Neural progenitor cell (in vitro differentiated cells): ENCODE results near the gene MCM5. TPM values are rescaled to one million over a fixed set of nuclear protein-coding genes. Genes with fewer than 3 reads are reported as not detected.

ENCODE experiments used
- DNase-seq: peaks from one replicate; pipeline ENCODE4 v3.0.0-alpha.2; 2016; ENCODE audit warnings: low spot score
- H2AFZ ChIP-seq: fragments of 200-600 bp; sonication (generic); replicated peaks from 2 replicates; pipeline ENCODE4 v1.6.1; 2016; ENCODE audit warnings: antibody characterized with exemption
- H3F3A ChIP-seq: fragments of 200-600 bp; sonication (generic); 2 replicates; pipeline ENCODE4 v1.6.1; 2016; ENCODE audit warnings: antibody characterized with exemption, low read depth
- H3K27ac ChIP-seq: fragments of 200-600 bp; sonication (generic); 2 replicates; pipeline ENCODE4 v1.5.1; 2016; ENCODE audit warnings: mild to moderate bottlenecking
- H3K27me3 ChIP-seq: fragments of 200-600 bp; sonication (generic); 2 replicates; pipeline ENCODE4 v1.6.1; 2016; ENCODE audit warnings: mild to moderate bottlenecking, moderate library complexity
- H3K36me3 ChIP-seq: fragments of 200-600 bp; sonication (generic); 2 replicates; pipeline ENCODE4 v1.5.1; 2016
- H3K4me1 ChIP-seq: fragments of 200-600 bp; sonication (generic); 2 replicates; pipeline ENCODE4 v1.6.1; 2016; ENCODE audit warnings: mixed run types
- H3K4me2 ChIP-seq: fragments of 200-600 bp; sonication (generic); 2 replicates; pipeline ENCODE4 v1.6.1; 2016
- H3K4me3 ChIP-seq: fragments of 200-600 bp; sonication (generic); 2 replicates; pipeline ENCODE4 v1.5.1; 2016
- H3K79me2 ChIP-seq: fragments of 200-600 bp; sonication (generic); 2 replicates; pipeline ENCODE4 v1.6.1; 2016; ENCODE audit warnings: low read depth
- H3K9ac ChIP-seq: fragments of 200-600 bp; sonication (generic); 2 replicates; pipeline ENCODE4 v1.6.1; 2016
- H3K9me3 ChIP-seq: fragments of 200-600 bp; sonication (generic); 2 replicates; pipeline ENCODE4 v1.5.1; 2016; ENCODE audit warnings: low read depth
- H4K20me1 ChIP-seq: fragments of 200-600 bp; sonication (generic); 2 replicates; pipeline ENCODE4 v1.6.1; 2016; ENCODE audit warnings: low read depth
- H3K27ac Mint-ChIP-seq: 3 replicates; pipeline ENCODE4 v1.8.0; 2021; ENCODE audit warnings: mixed read lengths
- H3K27me3 Mint-ChIP-seq: 2 replicates; pipeline ENCODE4 v1.8.0; 2022; ENCODE audit warnings: low read depth, mild to moderate bottlenecking, inconsistent platforms, moderate library complexity, mixed read lengths; ENCODE audit not compliant: insufficient read depth
- H3K36me3 Mint-ChIP-seq: 3 replicates; pipeline ENCODE4 v1.8.0; 2021; ENCODE audit warnings: mixed read lengths
- H3K4me1 Mint-ChIP-seq: 3 replicates; pipeline ENCODE4 v1.8.0; 2021; ENCODE audit warnings: mixed read lengths
- H3K4me3 Mint-ChIP-seq: 3 replicates; pipeline ENCODE4 v1.8.0; 2021; ENCODE audit warnings: mild to moderate bottlenecking, moderate library complexity, mixed read lengths
- H3K9me3 Mint-ChIP-seq: 3 replicates; pipeline ENCODE4 v1.8.0; 2020; ENCODE audit warnings: mixed read lengths
- EZH2 ChIP-seq: fragments of 200-600 bp; sonication (generic); IDR thresholded peaks from 2 replicates; pipeline ENCODE4 v1.6.1; 2017; ENCODE audit warnings: antibody characterized with exemption, mild to moderate bottlenecking, moderate library complexity
- EZH2phosphoT487 ChIP-seq: fragments of 200-600 bp; sonication (generic); IDR thresholded peaks from 2 replicates; pipeline ENCODE4 v1.6.1; 2017; ENCODE audit warnings: antibody characterized with exemption
- total RNA-seq: library from RNA; depleted of rRNA; stranded (reverse); fragments of >200 nt; gene quantifications from 2 replicates; pipeline ENCODE4 v1.2.3, GENCODE V29; 2015; ENCODE audit warnings: low replicate concordance
- TF ChIP-seq, protein P1 (sequence below): fragments of 200-600 bp; sonication (generic); IDR thresholded peaks from 2 replicates; pipeline ENCODE4 v1.5.1; 2017; ENCODE audit warnings: antibody characterized with exemption, mild to moderate bottlenecking

Gene MCM5
- total RNA-seq, 1 donor from 2014 or later, result 131 TPM

DNA sequence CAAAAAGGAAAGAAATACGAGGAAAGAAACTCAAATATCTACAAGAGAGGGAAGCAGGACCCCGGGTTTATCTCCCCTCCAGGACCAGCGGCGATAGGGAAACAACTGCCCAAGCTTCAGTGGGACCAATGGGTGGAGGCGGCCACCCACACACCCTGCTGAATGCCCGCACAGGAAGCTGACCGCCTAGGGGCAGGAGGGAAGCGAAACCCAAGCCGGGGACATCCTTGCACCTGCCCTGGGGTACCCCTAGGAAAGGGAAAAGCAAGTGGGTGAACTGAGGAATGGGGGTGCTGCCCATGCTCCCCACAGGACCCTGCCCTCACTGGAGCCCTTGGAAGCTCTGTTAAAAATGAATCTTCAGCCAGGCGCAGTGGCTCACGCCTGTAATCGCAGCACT, 46.6 kb upstream of the MCM5 start:
- Histone ChIP-seq H3K9ac (no peak overlapping the region), H3K4me1 (peaks cover 15% of the 10 kb centered on the region), H3K36me3 (no peaks in the 10 kb centered on the region), H3K4me2 (no peak overlapping the region), H3K9me3 (no peaks in the 10 kb centered on the region), H3K4me3 (no peak overlapping the region), H2AFZ (no peak overlapping the region), H3F3A (peaks cover 28% of the 10 kb centered on the region), H4K20me1 (no peaks in the 10 kb centered on the region), H3K27me3 (peaks cover 10% of the 10 kb centered on the region), H3K27ac (no peak overlapping the region), H3K79me2 (no peaks in the 10 kb centered on the region)
- peaks cover 26% of the 10 kb centered on the region for H3K4me1 Mint-ChIP-seq
- no peaks in the 10 kb centered on the region for H3K9me3 Mint-ChIP-seq
- H3K4me3 Mint-ChIP-seq, result no peak overlapping the region
- no peak overlapping the region for H3K27ac Mint-ChIP-seq
- peaks cover 7% of the 10 kb centered on the region for H3K27me3 Mint-ChIP-seq
- DNase-seq, result no peak
- no peaks in the 10 kb centered on the region for H3K36me3 Mint-ChIP-seq
- TF ChIP-seq EZH2 (no peak), EZH2phosphoT487 (no peak)
- TF ChIP-seq, protein P1, sequence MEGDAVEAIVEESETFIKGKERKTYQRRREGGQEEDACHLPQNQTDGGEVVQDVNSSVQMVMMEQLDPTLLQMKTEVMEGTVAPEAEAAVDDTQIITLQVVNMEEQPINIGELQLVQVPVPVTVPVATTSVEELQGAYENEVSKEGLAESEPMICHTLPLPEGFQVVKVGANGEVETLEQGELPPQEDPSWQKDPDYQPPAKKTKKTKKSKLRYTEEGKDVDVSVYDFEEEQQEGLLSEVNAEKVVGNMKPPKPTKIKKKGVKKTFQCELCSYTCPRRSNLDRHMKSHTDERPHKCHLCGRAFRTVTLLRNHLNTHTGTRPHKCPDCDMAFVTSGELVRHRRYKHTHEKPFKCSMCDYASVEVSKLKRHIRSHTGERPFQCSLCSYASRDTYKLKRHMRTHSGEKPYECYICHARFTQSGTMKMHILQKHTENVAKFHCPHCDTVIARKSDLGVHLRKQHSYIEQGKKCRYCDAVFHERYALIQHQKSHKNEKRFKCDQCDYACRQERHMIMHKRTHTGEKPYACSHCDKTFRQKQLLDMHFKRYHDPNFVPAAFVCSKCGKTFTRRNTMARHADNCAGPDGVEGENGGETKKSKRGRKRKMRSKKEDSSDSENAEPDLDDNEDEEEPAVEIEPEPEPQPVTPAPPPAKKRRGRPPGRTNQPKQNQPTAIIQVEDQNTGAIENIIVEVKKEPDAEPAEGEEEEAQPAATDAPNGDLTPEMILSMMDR, result no peak

DNA sequence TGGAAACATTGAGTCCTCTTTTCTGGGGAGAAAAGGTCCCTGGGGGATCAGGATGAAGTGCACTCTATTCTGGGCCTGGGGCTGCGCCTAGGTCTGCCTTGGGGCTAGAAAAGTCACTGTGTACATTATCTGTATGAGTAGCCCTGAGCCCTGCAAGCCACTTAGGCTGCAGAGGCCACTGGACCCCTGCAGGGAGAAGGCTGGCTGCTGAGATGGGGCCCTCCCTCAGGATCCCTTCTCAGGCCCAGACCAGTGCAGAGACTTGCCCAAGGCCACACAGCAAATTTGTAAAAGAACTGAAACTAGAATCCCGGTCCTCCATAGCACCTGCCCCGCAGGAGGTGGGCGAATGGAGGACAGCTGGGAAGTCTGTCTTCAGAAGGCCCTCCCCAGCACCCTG, 45.9 kb upstream of the MCM5 start:
- no peaks in the 10 kb centered on the region for H4K20me1 ChIP-seq
- H3F3A ChIP-seq, result peaks cover 28% of the 10 kb centered on the region
- no peak overlapping the region for H3K4me2 ChIP-seq
- Mint-ChIP-seq H3K4me3 (no peak overlapping the region), H3K9me3 (no peaks in the 10 kb centered on the region), H3K27ac (no peak overlapping the region), H3K4me1 (peaks cover 26% of the 10 kb centered on the region), H3K27me3 (peaks cover 9% of the 10 kb centered on the region), H3K36me3 (no peaks in the 10 kb centered on the region)
- H3K79me2 ChIP-seq, result no peaks in the 10 kb centered on the region
- no peak overlapping the region for H2AFZ ChIP-seq
- H3K9me3 ChIP-seq, result no peaks in the 10 kb centered on the region
- peaks cover 15% of the 10 kb centered on the region for H3K4me1 ChIP-seq
- TF ChIP-seq EZH2, result no peak
- TF ChIP-seq, protein P1, result no peak
- no peak for TF ChIP-seq EZH2phosphoT487
- no peak overlapping the region for H3K9ac ChIP-seq
- DNase-seq, result no peak
- H3K36me3 ChIP-seq, result no peaks in the 10 kb centered on the region
- H3K27me3 ChIP-seq, result peaks cover 10% of the 10 kb centered on the region
- no peak overlapping the region for H3K4me3 ChIP-seq
- no peak overlapping the region for H3K27ac ChIP-seq

DNA sequence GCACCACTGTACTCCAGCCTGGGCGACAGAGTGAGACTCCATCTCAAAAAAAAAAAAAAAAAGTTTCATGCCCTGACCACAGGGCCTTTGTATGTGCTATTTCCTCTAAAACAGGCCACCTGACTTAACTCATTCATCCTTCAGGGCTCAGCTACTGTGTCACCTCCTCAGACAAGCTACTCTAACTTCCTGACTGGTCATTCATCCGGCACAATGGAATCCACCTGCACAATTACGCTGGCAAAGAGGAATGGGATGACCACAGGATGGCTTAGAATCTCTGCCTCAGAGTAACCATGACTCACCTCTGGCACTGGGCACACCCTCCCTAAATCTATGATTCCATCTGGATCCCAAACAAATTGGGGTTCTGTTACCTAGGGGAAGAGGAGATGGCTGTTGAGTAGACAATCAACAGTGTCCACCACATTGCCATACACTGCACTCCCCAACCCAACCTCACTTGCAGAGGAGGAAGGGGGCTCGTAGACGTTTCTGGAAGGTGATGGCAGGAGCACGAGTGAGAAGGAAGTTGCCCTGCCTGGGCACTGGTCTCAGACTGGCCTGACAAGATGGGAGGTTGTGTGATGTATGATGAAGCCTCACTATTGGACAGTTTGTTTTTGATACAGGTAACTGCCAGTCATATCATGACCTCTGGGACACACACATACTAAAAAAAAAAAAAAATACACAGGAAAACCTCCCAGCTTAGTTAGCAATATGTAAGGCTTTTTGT, 41.9 kb upstream of the MCM5 start:
- no peaks in the 10 kb centered on the region for H3K4me1 ChIP-seq
- H4K20me1 ChIP-seq, result no peaks in the 10 kb centered on the region
- H3K4me3 Mint-ChIP-seq, result no peak overlapping the region
- H3K36me3 Mint-ChIP-seq, result no peaks in the 10 kb centered on the region
- H3K4me3 ChIP-seq, result no peak overlapping the region
- H3K4me2 ChIP-seq, result no peak overlapping the region
- no peak overlapping the region for H3K27ac ChIP-seq
- H2AFZ ChIP-seq, result no peak overlapping the region
- no peaks in the 10 kb centered on the region for H3K9me3 Mint-ChIP-seq
- no peaks in the 10 kb centered on the region for H3F3A ChIP-seq
- H3K27ac Mint-ChIP-seq, result no peak overlapping the region
- H3K27me3 ChIP-seq, result no peaks in the 10 kb centered on the region
- no peaks in the 10 kb centered on the region for H3K9me3 ChIP-seq
- H3K9ac ChIP-seq, result no peak overlapping the region
- TF ChIP-seq EZH2, result no peak
- TF ChIP-seq, protein P1, result no peak
- TF ChIP-seq EZH2phosphoT487, result no peak
- no peaks in the 10 kb centered on the region for H3K79me2 ChIP-seq
- H3K27me3 Mint-ChIP-seq, result peaks cover 5% of the 10 kb centered on the region
- peaks cover 4% of the 10 kb centered on the region for H3K4me1 Mint-ChIP-seq
- no peak for DNase-seq
- H3K36me3 ChIP-seq, result no peaks in the 10 kb centered on the region
